HepG2 (cell line): ENCODE results near the gene PLCG1. TPM values are rescaled to one million over a fixed set of nuclear protein-coding genes. Genes with fewer than 3 reads are reported as not detected.

ENCODE experiments used
- BRF2 ChIP-seq: sonication (generic); formaldehyde crosslinking; IDR thresholded peaks from 2 replicates; pipeline ENCODE4 v1.8.1; 2022; ENCODE audit warnings: mild to moderate bottlenecking, missing genetic modification reagents
- CBFB ChIP-seq: sonication (generic); formaldehyde crosslinking; IDR thresholded peaks from 2 replicates; pipeline ENCODE4 v1.4.0; 2020; ENCODE audit warnings: missing genetic modification reagents
- DR1 ChIP-seq: sonication (generic); formaldehyde crosslinking; IDR thresholded peaks from 2 replicates; pipeline ENCODE4 v1.8.0; 2021; ENCODE audit warnings: mild to moderate bottlenecking, missing genetic modification reagents, inconsistent platforms
- FOXC1 ChIP-seq: sonication (generic); formaldehyde crosslinking; IDR thresholded peaks from 2 replicates; pipeline ENCODE4 v1.8.0; 2022; ENCODE audit warnings: mild to moderate bottlenecking, missing genetic modification reagents, borderline replicate concordance
- GLI4 ChIP-seq: sonication (generic); formaldehyde crosslinking; IDR thresholded peaks from 2 replicates; pipeline ENCODE4 v1.5.1; 2020; ENCODE audit warnings: missing genetic modification reagents, mild to moderate bottlenecking, moderate library complexity, borderline replicate concordance
- GTF2F1 ChIP-seq: fragments of 150-350 bp; IDR thresholded peaks from 2 replicates; pipeline ENCODE4 v1.6.1; 2014; ENCODE audit warnings: low read length
- MEF2D ChIP-seq: sonication (generic); formaldehyde crosslinking; IDR thresholded peaks from 2 replicates; pipeline ENCODE4 v1.5.1; 2020; ENCODE audit warnings: mild to moderate bottlenecking, missing genetic modification reagents
- PLSCR1 ChIP-seq: sonication (generic); formaldehyde crosslinking; IDR thresholded peaks from 2 replicates; pipeline ENCODE4 v1.5.0; 2020; ENCODE audit warnings: missing genetic modification reagents, mild to moderate bottlenecking, borderline replicate concordance
- THYN1 ChIP-seq: sonication (generic); formaldehyde crosslinking; IDR thresholded peaks from 2 replicates; pipeline ENCODE4 v1.8.1; 2023; ENCODE audit warnings: low read depth, mild to moderate bottlenecking, moderate library complexity, missing genetic modification reagents, borderline replicate concordance
- ZBTB44 ChIP-seq: sonication (generic); formaldehyde crosslinking; IDR thresholded peaks from 2 replicates; pipeline ENCODE4 v1.4.0; 2020; ENCODE audit warnings: missing genetic modification reagents
- ZBTB7A ChIP-seq: sonication (generic); formaldehyde crosslinking; IDR thresholded peaks from 2 replicates; pipeline ENCODE4 v1.8.0; 2022; ENCODE audit warnings: mild to moderate bottlenecking, missing genetic modification reagents
- ZFP82 ChIP-seq: sonication (generic); formaldehyde crosslinking; IDR thresholded peaks from 2 replicates; pipeline ENCODE4 v1.5.1; 2020; ENCODE audit warnings: mild to moderate bottlenecking, missing genetic modification reagents, borderline replicate concordance
- ZNF230 ChIP-seq: sonication (generic); formaldehyde crosslinking; IDR thresholded peaks from 2 replicates; pipeline ENCODE4 v1.4.0; 2020; ENCODE audit warnings: mild to moderate bottlenecking, missing genetic modification reagents
- ZNF350 ChIP-seq: sonication (generic); formaldehyde crosslinking; IDR thresholded peaks from 2 replicates; pipeline ENCODE4 v1.4.0; 2020; ENCODE audit warnings: mild to moderate bottlenecking, low read depth, missing genetic modification reagents, borderline replicate concordance
- ZNF616 ChIP-seq: sonication (generic); formaldehyde crosslinking; IDR thresholded peaks from 2 replicates; pipeline ENCODE4 v1.5.0; 2020; ENCODE audit warnings: low read depth, mild to moderate bottlenecking, missing genetic modification reagents
- ZNF670 ChIP-seq: sonication (generic); formaldehyde crosslinking; IDR thresholded peaks from 2 replicates; pipeline ENCODE4 v1.8.0; 2022; ENCODE audit warnings: mild to moderate bottlenecking, missing genetic modification reagents, borderline replicate concordance
- ZNF678 ChIP-seq: sonication (generic); formaldehyde crosslinking; IDR thresholded peaks from 2 replicates; pipeline ENCODE4 v1.4.0; 2020; ENCODE audit warnings: mild to moderate bottlenecking, missing genetic modification reagents
- ZNF776 ChIP-seq: sonication (generic); formaldehyde crosslinking; IDR thresholded peaks from 2 replicates; pipeline ENCODE4 v1.4.0; 2020; ENCODE audit warnings: mild to moderate bottlenecking, missing genetic modification reagents
- ZNF883 ChIP-seq: sonication (generic); formaldehyde crosslinking; IDR thresholded peaks from 2 replicates; pipeline ENCODE4 v1.5.1; 2020; ENCODE audit warnings: mild to moderate bottlenecking, missing genetic modification reagents; ENCODE audit errors: not compliant biosample characterization
- polyA plus RNA-seq, 8 experiments: library from polyadenylated mRNA; depleted of rRNA in 3 of 8; stranded (reverse) in 7 of 8; unstranded in 1 of 8; fragments of >200 nt; fragmentation: Illumina TruSeq in 4 of 8; extraction: Trizol in 4 of 8; gene quantifications; 2 replicates each; pipeline versions ENCODE4 v1.2.1 to v1.2.3, GENCODE V29; 2011 to 2016; ENCODE audit warnings: low read depth in 4 of 8, missing spikeins in 1 of 8, mixed read lengths in 1 of 8; ENCODE audit not compliant: insufficient read depth in 1 of 8
- total RNA-seq, 5 experiments: library from RNA; depleted of rRNA; stranded (reverse); fragments of >200 nt; fragmentation: Illumina TruSeq; extraction: Trizol; gene quantifications; 2 replicates each; pipeline ENCODE4 v1.2.3, GENCODE V29; 2016; ENCODE audit warnings: low read depth in 1 of 5

The PLCG1 gene
- total and polyA plus RNA-seq, 2 of the 13 experiments (the other 11 are each of a cell fraction or from before 2014, with no cell fraction given): 85.3 to 158 TPM

GRCh38 chr20:41136680-41137613 lies at the start of gene PLCG1 (continued):
- TF ChIP-seq ZBTB44 (no peak), ZNF616 (no peak; the same call in 1 of the 2 replicates), ZNF230 (no peak; the same call in 1 of the 2 replicates), ZNF776 (peak; percentile 67; the same call in 1 of the 2 replicates), ZFP82 (CRISPR knock-in tag) (peak; percentile 96; the same call in 1 of the 2 replicates), ZNF350 (CRISPR knock-in tag) (0 out of 2 replicates have a peak, but pooled peaks have one; percentile 58), PLSCR1 (CRISPR knock-in tag) (no peak), GLI4 (CRISPR knock-in tag) (peak; percentile 8; the same call in 1 of the 2 replicates), CBFB (peak; percentile 21; the same call in 1 of the 2 replicates), ZBTB7A (peak; percentile 53), BRF2 (CRISPR knock-in tag) (peak; percentile 72; the same call in 1 of the 2 replicates), ZNF678 (peak; percentile 89), ZNF883 (peak; percentile 94), ZNF670 (CRISPR knock-in tag) (peak; percentile 90; the same call in 1 of the 2 replicates), DR1 (CRISPR knock-in tag) (peak; percentile 80), FOXC1 (peak; percentile 9), MEF2D (CRISPR knock-in tag) (peak; percentile 85), GTF2F1 (no peak), THYN1 (no peak)
